Urothelium cell line (cell line): ENCODE data around the gene TMOD2.
A peak's percentile ranks its signal among the peaks of the same experiment; 100 is the strongest.
"Not testable (repeated sequence)": the region's sequence is repeated elsewhere in the genome, so short reads cannot be mapped to it uniquely, and the experiment has no call there.

Source experiments
- DNase-seq: peaks from one replicate; pipeline ENCODE4 v3.0.0; 2011; ENCODE audit warnings: low spot score, mixed read lengths
- FAIRE-seq: peaks from 2 replicates; lab custom pipeline; 2011; peaks lifted over from hg19 to GRCh38; lab: Jason Lieb, UNC

Gene TMOD2

DNA sequence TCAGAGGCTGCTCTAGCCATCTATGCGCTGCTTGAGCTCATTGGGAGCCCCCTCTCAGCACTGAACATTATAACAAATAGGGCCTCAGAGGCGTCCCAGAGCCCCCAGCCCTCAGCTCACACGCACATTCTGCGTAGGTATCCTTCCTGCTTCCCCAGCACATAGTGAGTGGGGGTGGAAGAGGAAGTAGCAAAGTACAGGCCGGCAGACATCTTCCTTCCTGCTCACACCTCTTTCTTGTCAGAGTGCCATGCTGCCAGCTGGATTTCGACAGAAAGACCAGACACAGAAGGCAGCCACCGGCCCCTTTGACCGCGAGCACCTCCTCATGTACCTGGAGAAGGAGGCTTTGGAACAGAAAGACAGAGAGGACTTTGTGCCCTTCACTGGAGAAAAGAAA is 16.6 kb downstream of the TMOD2 start:
- no peak for DNase-seq
- no peak for FAIRE-seq

DNA sequence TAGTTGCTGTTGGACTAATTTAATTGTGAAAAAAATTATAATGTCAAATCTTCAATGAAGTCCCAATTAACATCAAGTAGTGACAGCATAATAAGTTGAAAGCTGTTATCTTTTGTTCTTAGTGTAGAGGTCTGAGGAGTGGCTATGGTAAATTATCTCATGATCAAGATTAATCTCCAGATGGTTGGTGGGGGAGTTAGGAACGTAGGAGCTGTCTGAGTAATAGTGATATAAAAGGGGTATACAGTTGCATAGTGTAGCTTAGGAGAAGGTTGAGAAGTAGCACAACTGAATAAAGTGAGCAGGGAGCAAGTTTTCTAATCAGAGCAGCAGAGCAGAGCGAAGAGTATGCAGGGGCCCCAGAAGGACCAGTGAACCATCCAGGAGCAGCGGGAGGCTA is 19.5 kb downstream of the TMOD2 start:
- DNase-seq (no peak), FAIRE-seq (no peak)

DNA sequence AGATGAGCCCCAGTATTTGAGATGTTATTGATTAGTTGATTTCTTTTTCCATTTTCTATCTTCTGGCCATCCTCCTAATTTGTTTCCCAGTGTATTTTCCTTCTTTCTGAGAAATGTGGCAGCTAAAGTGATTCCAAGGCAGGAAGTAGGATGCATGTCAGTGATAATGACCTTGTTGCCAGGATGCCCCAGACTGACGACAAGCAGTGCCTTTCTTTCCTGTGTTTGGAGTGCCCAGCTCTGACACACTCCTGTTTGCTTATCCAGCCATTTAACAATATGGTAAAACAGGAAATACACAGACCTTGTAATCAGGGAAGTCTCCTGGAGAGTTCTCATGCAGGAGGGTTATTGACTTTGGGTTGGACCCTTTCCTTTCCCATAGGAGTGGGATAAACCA is 20.4 kb downstream of the TMOD2 start:
- no peak for DNase-seq
- FAIRE-seq: no peak

DNA sequence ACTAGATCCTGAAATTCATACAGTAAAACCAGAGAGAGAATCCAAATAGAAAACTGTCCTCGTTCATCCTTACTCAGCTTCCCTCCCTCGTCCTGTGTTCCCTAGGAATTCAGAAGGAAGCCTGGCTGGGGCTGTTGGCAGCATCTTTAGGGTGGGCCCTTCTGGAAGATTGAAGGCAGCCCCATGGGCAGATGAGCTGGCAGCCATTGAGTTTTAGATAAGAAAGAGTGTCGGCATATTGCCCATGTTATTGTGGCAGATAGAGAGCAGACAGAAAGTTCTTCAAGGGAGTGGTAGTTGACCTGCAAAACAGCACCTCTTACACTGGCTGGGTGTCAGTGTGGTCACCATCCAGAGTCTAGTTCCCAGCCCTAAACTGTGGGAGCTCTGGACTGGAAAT is 23.5 kb downstream of the TMOD2 start:
- no peak for DNase-seq
- no peak for FAIRE-seq

DNA sequence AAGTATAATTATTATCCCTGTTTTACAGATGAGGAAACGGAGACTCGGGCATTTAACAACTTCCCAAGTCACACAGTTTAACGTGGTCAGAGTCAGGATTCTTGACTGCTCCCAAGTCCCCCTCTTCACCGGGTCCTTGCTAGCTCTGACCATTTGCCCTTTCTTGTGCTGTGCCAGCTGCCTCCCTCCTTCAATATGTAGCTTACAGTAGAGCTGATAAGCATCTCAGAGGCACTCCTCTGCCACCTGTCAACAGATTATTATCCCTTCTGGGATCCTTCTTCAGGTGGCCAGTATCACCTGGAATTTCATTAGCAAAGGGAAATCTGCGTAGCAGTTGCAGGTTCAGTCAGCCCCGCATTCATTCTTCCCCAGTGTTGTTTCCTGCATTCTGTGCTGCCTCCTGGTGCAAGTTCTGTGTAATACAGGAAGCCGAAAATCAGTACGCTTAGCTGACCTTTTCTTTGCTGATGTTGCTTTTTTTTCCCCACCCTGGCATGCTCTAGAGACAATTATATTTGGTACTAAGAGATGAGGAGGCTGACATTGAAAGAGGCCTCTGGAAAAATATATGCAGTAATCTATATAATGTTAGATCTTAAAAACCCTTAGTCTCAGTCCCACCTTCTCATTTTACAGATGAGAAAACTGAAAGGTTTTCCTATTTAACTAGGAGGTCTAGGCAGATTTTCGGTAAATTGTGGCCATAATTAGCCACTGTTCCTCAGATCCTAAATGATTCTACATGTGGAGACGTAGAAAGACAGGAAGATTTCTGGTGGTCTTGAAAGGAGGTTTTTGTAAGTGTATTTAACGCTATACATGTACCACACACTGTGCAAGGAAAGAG is 24.8 kb downstream of the TMOD2 start:
- no peak for FAIRE-seq

DNA sequence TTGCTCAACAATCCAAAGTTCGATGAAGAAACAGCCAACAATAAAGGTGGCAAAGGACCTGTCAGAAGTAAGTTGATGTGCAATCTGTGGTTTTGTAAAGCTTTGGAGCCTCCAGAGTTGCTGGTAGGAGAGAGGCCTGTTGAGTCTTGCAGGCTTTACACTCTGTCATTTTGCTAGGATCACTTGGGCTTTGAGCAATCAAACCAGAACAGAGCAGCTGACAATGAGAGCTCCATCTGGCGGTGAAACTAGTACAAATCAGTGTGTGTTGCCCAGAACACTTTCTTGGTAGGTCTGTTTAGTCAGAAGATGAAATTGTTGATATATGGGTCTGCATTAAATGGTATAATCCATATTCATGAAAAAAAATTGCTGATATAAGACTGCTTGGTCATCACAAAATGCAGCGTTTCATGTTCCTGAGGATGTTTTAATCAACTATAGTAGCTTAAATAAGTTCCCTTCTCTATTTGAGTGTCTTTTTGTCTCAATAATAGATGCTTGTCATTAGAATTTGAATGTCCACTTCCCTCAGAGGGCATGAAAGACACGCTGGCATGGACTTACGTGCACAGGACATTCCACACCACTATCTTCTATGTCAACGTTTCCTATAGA is 25.7 kb downstream of the TMOD2 start:
- DNase-seq (peak; percentile 67), FAIRE-seq (no peak)

More for the DNA sequence above, 24.8 kb downstream of the TMOD2 start:
- DNase-seq: peak; percentile 44

DNA sequence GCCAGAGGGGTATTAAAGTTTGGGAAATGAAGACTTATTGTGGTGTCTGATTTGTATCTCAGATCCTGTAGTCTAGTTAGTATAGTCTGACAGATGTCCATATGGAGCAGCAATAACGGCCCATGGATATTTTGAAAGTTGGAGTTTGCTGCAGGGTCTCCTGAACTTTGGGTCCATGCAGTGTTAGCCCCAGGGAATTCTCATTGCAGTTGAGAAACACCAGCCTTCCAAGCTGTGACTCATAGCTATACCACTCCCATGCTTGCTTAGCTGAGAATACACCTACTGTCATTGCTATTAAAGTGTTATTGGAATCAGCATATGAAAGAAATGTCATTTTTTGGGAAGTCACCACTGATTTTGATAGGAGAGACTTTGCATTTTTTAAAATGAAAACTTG is 29.2 kb downstream of the TMOD2 start:
- FAIRE-seq: no peak
- no peak for DNase-seq

DNA sequence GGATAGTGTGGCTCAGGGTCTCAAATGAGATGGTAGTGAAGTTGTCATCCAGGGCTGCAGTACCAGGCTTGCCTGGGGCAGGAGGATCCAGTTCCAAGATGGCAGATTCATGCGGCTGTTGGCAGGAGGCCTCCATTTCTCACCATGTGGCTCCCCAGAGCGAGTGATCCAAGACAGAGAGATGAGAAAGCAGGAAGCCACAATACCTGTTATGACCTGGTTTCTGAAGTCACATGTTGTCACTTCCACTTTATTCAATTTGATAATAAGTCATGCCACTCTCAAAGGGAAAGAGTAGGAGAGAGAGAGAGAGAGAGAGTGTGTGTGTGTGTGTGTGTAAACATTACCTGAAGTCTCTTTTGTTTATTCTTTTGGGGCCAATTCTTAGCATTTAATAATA is 30.1 kb downstream of the TMOD2 start:
- DNase-seq (no peak), FAIRE-seq (no peak)

DNA sequence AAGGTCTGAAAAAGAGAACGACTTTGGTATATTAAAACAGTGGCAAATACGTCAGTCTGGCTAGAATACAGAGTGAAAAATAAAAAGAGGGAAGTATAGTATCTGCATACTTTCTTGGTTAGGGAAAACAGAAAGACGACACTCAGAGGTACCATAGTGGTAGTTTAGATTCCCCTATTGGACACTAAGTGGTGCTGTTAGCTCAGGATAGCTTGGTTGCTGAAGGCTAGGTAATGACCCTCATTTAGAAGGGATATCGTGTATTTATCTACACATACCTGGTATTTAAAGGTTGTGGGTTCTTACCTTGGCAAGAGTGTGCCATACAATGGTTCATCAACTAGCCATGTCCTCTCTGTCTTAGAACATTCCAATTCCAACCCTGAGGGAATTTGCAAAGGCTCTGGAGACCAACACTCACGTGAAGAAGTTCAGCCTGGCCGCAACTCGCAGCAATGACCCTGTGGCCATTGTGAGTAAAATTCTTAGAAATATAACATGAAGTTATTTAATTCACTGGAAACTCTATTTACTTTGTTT is 31.0 kb downstream of the TMOD2 start:
- no peak for DNase-seq
- FAIRE-seq: no peak

DNA sequence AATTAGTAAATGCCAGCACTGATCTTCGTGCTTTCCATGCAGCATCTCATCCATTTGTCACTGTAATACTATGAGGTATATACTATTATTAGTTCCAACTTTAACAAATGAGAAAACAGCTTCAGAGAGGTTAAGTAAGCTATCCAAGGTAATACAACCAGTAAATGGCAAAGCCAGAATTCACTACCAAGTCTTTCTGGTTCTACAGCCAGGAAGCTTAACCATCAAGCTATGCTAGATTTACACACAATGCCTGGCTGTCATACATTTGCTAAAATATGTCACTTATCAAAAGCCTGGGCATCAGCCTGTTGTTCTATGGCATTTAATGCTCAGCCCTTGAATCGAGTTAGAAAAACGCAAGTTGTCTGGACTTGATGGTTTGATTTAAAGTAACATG is 32.6 kb downstream of the TMOD2 start:
- DNase-seq: no peak
- FAIRE-seq: no peak

DNA sequence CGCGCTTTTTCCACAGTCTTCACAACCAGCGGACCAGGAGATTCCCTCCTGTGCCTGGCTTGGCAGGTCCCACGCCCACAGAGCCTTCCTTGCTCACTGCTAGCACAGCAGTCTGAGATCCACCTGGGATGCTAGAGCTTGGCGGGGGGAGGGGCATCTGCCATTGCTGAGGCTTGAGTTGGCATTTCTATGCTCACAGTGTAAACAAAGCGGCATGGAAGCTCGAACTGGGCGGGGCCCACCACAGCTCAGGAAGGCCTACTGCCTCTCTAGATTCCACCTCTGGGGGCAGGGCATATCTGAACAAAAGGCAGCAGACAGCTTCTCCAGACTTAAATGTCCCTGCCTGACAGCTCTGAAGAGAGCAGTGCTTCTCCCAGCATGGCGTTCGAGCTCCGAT is 35.7 kb downstream of the TMOD2 start:
- DNase-seq, FAIRE-seq: not testable (repeated sequence)

DNA sequence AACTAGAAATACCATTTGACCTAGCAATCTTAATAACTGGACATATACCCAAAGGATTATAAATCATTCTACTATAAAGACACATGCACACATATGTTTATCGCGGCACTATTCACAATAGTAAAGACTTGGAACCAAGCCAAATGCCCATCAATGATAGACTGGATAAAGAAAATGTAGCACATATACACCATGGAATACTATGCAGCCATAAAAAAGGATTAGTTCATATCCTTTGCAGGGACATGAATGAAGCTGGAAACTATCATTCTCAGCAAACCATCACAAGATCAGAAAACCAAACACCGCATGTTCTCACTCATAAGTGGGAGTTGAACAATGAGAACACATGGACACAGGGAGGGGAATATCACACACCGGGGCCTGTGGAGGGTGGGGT is 41.1 kb downstream of the TMOD2 start:
- DNase-seq, FAIRE-seq: not testable (repeated sequence)

DNA sequence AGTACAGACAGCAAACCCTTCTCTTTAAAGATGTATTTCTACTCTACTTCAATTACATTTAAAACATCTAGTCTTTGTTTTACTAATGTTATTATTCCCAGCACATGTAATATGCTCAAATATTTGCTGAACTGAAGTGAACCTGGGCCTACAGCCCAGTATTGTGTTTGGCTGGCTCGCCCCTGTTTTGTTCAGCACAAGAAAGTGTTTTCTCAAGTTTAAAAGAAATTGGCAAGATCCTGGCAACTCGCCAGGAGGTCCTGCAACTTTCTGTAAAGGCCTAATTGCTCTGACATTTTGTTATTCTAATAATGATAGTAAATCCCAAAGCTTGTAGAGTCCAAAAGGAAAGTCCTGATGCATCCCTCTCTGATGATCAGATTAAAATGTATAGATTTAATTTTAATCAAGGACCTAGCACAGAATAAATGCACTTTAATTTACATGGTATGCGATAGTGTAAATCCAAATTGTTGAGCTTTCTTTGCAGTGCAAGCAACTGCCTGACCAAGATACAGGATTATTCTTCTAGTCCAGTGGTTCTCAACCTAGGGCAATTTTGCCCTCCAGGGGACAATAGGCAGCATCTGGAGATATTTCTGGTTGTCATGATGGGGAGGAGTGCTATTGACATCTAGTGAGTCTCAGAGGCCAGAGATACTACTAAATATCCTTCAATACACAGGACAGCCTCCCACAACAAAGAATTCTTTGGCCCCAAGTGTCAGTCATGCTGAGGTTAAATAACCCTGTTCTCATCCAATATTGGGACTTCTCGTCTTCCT is 42.3 kb downstream of the TMOD2 start:
- FAIRE-seq: no peak
- no peak for DNase-seq

DNA sequence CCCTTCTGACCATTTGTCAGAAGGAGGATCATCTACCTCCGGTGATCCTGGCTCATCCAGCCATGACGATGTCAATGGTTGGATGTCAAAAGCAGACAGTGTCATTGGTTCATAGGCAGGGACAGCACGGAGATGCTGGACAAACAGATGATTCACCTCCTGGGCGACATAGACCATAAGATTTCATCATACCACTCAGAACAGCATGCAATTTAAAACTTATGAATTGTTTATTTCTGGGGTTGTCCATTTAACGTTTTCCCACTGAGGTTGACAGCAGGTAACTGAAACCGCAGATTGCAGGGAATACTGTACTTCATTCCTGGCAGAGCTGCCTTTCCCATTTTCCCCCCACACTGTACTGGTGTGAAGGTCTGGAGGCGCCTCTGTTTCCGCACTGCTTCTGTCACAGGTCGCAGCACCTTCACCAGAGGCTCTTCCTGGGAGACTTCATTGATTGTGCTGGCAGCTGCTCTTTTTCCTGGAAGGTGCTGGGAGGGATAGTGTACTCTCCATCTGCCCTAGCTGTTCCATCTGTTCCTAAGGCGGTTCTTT is 45.5 kb downstream of the TMOD2 start:
- DNase-seq: no peak
- no peak for FAIRE-seq

DNA sequence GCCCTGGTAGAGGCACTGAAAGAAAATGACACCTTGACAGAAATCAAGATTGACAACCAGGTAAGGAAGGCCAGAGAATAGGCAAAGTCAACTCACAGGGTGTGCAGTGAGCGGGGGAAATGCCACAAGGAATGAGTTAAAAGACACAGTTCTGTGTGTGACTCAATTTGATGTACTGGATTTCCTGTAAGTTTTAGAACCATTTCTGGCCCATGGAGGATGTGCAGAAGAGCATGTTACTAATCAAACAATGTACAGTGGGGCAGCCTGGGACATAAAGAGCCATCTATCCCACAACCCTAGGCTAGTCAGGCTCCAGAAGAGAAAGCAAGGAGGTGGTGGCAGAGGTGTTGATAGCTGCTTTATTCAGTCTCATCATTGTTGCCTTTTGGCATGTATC is 46.9 kb downstream of the TMOD2 start:
- FAIRE-seq (no peak), DNase-seq (no peak)

DNA sequence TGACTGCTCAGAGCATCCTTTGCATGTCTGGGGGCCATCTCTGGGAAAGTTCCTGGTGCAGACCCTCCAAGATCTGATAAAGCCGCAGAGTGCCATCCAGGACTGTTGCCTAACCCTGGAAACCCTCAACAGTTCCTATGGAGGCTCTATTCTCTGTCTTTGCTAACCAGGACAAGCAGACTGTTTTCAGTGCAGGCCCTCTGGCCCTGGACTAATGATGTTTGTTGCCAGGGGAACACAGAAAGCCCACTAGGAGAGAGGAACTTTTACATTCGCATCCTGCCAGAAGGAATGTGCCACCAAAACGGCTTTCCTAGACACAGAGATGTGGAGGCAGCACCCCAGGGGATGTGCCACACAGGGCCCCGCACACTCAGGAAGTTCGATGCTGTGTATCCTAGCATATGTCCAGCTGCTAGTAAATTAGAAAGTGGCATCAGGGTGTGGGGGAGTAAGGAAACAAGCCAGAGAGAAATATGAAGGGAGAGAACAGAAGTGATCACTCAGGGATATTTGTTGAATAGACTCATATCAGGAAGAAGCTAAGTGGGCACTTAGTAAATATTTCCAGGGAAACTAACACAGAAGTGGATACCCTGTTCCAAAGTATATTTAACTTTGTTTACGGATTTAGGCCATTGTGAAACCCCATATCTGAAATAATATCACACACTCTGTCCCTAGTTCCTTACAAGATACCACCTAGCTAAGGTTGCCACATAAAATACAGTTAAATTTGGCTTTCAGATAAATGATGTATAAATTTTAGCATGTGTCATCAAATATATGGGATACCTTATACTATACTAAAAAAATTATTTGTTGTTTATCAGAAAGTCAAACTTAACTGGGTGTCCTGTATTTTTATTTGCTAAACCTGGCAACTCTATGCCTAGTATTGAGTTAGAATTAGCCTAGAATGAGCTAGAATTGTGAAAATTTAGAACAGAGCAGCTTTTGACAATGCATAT is 48.2 kb downstream of the TMOD2 start:
- no peak for DNase-seq
- no peak for FAIRE-seq

DNA sequence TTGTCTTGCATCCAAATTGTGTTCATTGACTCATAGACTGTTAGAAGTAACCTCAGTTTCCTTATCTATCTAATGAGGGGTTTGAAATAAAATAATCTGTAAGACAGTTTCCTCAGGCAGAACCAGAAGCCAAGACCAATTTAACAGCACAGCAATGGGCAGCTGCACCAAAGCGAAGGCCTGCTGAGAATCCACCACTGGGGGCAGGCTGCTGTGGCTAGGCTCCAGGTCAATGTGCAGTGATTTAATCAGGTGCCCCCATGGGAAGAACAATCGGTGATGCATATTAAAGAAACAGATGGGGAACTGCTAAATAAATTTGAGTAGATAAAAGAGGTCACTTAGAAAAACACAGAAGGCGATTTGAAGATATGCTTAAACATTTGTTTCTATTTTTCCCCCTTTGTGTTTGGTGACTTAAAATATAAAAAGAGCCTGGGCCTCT is 50.0 kb downstream of the TMOD2 start:
- peak; percentile 32 for DNase-seq
- FAIRE-seq: no peak

DNA sequence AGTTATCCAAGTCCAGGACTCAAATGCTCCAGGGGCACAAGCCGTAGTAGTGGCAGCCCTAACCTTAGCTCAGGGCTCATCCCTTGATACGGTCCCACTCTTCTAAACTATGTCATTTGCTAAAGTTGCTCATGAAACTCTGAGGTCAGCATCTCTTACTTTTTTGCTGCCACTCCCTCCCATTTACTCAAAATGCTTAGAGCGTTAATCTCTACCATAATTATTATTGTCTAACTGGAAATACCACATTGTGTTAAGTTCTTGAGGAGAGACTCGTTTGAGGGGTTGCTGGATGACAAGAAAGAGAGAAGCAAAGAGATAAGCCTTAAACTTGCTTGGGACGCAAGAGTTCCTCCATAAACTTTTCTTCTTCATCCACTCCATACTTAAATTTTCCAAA is 51.2 kb downstream of the TMOD2 start:
- DNase-seq (no peak), FAIRE-seq (no peak)

DNA sequence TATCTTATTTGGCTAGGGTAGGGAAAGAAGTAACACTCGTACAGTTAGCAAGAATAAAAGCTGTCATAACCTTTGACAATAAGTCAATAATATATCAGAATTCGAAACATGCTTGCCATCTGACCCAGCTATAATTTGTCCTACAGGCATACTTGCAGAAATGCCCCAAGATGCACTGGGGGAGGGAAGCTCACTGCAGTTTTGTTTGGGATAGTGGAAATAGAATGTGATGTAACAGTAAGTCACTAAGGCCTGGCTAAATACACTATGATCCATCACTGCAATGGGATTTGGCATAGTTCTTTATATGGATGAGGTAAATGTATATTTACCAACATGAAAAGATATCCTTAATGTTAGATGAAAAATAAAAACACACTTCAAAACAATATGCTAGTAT is 52.6 kb downstream of the TMOD2 start:
- FAIRE-seq (no peak), DNase-seq (no peak)

DNA sequence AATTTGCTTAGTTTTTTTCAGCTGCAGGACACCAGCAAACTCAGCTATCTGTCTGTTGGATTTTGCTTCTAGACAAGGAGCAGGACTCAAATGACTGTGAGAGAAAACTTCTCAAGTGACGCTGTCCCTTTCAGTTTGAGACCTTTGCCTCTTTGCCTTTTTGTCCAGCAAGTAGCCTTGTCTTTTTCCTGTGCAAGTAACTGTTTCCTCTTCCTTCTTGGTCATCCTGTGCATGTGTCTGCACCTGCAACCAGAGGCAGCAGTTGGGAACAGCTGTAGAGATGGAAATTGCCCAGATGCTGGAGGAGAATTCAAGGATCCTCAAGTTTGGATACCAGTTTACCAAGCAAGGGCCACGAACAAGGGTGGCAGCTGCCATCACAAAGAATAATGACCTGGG is 54.7 kb downstream of the TMOD2 start:
- no peak for FAIRE-seq
- DNase-seq: no peak
